ENCODE results near the gene PFDN5. TPM values are rescaled to one million over a fixed set of nuclear protein-coding genes. Genes with fewer than 3 reads are reported as not detected.

The PFDN5 gene
- total and polyA plus RNA-seq, 10 of the 15 experiments (the other 5 are each of a cell fraction or from before 2014, with no cell fraction given) = 300 to 1,596 (median 495) TPM

- TF ChIP-seq, protein P1, sequence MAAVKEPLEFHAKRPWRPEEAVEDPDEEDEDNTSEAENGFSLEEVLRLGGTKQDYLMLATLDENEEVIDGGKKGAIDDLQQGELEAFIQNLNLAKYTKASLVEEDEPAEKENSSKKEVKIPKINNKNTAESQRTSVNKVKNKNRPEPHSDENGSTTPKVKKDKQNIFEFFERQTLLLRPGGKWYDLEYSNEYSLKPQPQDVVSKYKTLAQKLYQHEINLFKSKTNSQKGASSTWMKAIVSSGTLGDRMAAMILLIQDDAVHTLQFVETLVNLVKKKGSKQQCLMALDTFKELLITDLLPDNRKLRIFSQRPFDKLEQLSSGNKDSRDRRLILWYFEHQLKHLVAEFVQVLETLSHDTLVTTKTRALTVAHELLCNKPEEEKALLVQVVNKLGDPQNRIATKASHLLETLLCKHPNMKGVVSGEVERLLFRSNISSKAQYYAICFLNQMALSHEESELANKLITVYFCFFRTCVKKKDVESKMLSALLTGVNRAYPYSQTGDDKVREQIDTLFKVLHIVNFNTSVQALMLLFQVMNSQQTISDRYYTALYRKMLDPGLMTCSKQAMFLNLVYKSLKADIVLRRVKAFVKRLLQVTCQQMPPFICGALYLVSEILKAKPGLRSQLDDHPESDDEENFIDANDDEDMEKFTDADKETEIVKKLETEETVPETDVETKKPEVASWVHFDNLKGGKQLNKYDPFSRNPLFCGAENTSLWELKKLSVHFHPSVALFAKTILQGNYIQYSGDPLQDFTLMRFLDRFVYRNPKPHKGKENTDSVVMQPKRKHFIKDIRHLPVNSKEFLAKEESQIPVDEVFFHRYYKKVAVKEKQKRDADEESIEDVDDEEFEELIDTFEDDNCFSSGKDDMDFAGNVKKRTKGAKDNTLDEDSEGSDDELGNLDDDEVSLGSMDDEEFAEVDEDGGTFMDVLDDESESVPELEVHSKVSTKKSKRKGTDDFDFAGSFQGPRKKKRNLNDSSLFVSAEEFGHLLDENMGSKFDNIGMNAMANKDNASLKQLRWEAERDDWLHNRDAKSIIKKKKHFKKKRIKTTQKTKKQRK (IDR thresholded peaks at IDR 0.05; ENCODE audit: low read depth, low read length) = no peak
- TF ChIP-seq ZNF217 (IDR thresholded peaks at IDR 0.05) = no peak
- no peak for TF ChIP-seq SUZ12 (IDR thresholded peaks at IDR 0.05; ENCODE audit: unreplicated experiment)
- TF ChIP-seq SIN3A (IDR thresholded peaks at IDR 0.05; ENCODE audit: low read depth, low read length) = peak; percentile 85; the same call in 1 of the 2 replicates
- no peak; a peak in 1 of 4 replicates for TF ChIP-seq ETV6 (conservative IDR thresholded peaks at IDR 0.05 in 1 of 2, IDR thresholded peaks at IDR 0.05 in 1 of 2; ENCODE audit: borderline replicate concordance in 1 of 2, low read depth in 1 of 2)
- peak; percentile 79; the same call in 1 of the 2 replicates for TF ChIP-seq POLR2AphosphoS5 (IDR thresholded peaks at IDR 0.05; ENCODE audit: low read length)
- TF ChIP-seq ZNF24 (IDR thresholded peaks at IDR 0.05) = no peak
- no peak for TF ChIP-seq TAF1 (IDR thresholded peaks at IDR 0.05; ENCODE audit: borderline replicate concordance, low read depth, low read length)
- no peak for TF ChIP-seq FOS (IDR thresholded peaks at IDR 0.05; ENCODE audit: borderline replicate concordance, extremely low read depth, insufficient read length)
- TF ChIP-seq NR2C2 (IDR thresholded peaks at IDR 0.05; ENCODE audit: borderline replicate concordance, control insufficient read depth, insufficient read length, low read depth) = peak; percentile 81
- TF ChIP-seq EED (IDR thresholded peaks at IDR 0.05; ENCODE audit: low read depth) = peak; percentile 23; the same call in 1 of the 2 replicates
- TF ChIP-seq MEF2B (IDR thresholded peaks at IDR 0.05; ENCODE audit: partially characterized antibody, poor library complexity, severe bottlenecking) = no peak
- 0 out of 2 replicates have a peak, but pooled peaks have one; percentile 36 for TF ChIP-seq DPF2 (IDR thresholded peaks at IDR 0.05)
- TF ChIP-seq IKZF2 (IDR thresholded peaks at IDR 0.05) = no peak; a peak in 1 of 4 replicates
- no peak for TF ChIP-seq SRF (IDR thresholded peaks at IDR 0.05; ENCODE audit: low read depth in 2 of 2, low read length in 2 of 2)
- no peak for TF ChIP-seq ZNF384 (IDR thresholded peaks at IDR 0.05; ENCODE audit: borderline replicate concordance, low read depth, low read length)
These were observed 4.3 kb downstream of the PFDN5 start, which contains the start of gene MYG1 (continued) for GRCh38 chr12:53299454-53300180.

Data from GM12878 (cell line).